Measurements from ENCODE around the gene AHCY. TPM values are rescaled to one million over a fixed set of nuclear protein-coding genes. Genes with fewer than 3 reads are reported as not detected.

AHCY gene
- total RNA-seq, 1 experiment from 2014 or later = 401 TPM

GRCh38 chr20:34293589-34293988, 9.6 kb downstream of the AHCY start (continued):
- TF ChIP-seq ERG (CRISPR knock-in tag; IDR thresholded peaks at IDR 0.05) (no peak), PRDM15 (CRISPR knock-in tag; IDR thresholded peaks at IDR 0.05) (no peak), SMAD4 (CRISPR knock-in tag; IDR thresholded peaks at IDR 0.05) (no peak)

GRCh38 chr20:34293119-34293518, 10.0 kb downstream of the AHCY start:
- ChIA-PET POLR2A (no interaction called here), CTCF (no interaction called here)
- TF ChIP-seq ZNF425 (CRISPR knock-in tag; conservative IDR thresholded peaks at IDR 0.05) (no peak), FOXP1 (CRISPR knock-in tag; IDR thresholded peaks at IDR 0.05; ENCODE audit: borderline replicate concordance) (no peak), HMGA2 (CRISPR knock-in tag; IDR thresholded peaks at IDR 0.05) (no peak), MXD4 (CRISPR knock-in tag; IDR thresholded peaks at IDR 0.05; ENCODE audit: borderline replicate concordance) (no peak), ATF2 (CRISPR knock-in tag; IDR thresholded peaks at IDR 0.05; ENCODE audit: borderline replicate concordance, low read depth) (no peak), ZSCAN18 (CRISPR knock-in tag; IDR thresholded peaks at IDR 0.05) (no peak), JUN (CRISPR knock-in tag; IDR thresholded peaks at IDR 0.05) (no peak), ESRRA (CRISPR knock-in tag; IDR thresholded peaks at IDR 0.05; ENCODE audit: borderline replicate concordance) (no peak), ZNF396 (CRISPR knock-in tag; IDR thresholded peaks at IDR 0.05; ENCODE audit: borderline replicate concordance) (no peak), SOX15 (CRISPR knock-in tag; IDR thresholded peaks at IDR 0.05) (no peak)
- ATAC-seq (no peak), DNase-seq (ENCODE audit: low spot score) (no peak)
- Mint-ChIP-seq H3K27me3 (ENCODE audit: low read depth) (no peaks in the 10 kb centered on the region), H3K36me3 (peaks cover 73% of the 10 kb centered on the region), H3K4me3 (no peak overlapping the region), H3K4me1 (peaks cover 2% of the 10 kb centered on the region; the same call in 1 of the 2 replicates), H3K9me3 (no peaks in the 10 kb centered on the region), H3K27ac (no peak overlapping the region)

GRCh38 chr20:34292496-34292895, 10.7 kb downstream of the AHCY start:
- ATAC-seq = no peak
- TF ChIP-seq USF2 (CRISPR knock-in tag; IDR thresholded peaks at IDR 0.05) (no peak), GABPB1 (CRISPR knock-in tag; IDR thresholded peaks at IDR 0.05) (no peak), ATF1 (CRISPR knock-in tag; IDR thresholded peaks at IDR 0.05) (no peak), HMGA2 (CRISPR knock-in tag; IDR thresholded peaks at IDR 0.05) (no peak)
- Mint-ChIP-seq H3K4me1 (peaks cover under 1% of the 10 kb centered on the region; the same call in 1 of the 2 replicates), H3K9me3 (no peaks in the 10 kb centered on the region), H3K27me3 (ENCODE audit: low read depth) (no peaks in the 10 kb centered on the region), H3K4me3 (no peak overlapping the region), H3K27ac (no peak overlapping the region), H3K36me3 (peaks cover 80% of the 10 kb centered on the region)
- DNase-seq (ENCODE audit: low spot score) = no peak
- ChIA-PET CTCF (no interaction called here), POLR2A (no interaction called here)
